ENCODE data around the gene MTRF1L. TPM values are rescaled to one million over a fixed set of nuclear protein-coding genes. Genes with fewer than 3 reads are reported as not detected.

The MTRF1L gene
- total RNA-seq, 1 experiment from 2014 or later = 16.6 TPM

DNA sequence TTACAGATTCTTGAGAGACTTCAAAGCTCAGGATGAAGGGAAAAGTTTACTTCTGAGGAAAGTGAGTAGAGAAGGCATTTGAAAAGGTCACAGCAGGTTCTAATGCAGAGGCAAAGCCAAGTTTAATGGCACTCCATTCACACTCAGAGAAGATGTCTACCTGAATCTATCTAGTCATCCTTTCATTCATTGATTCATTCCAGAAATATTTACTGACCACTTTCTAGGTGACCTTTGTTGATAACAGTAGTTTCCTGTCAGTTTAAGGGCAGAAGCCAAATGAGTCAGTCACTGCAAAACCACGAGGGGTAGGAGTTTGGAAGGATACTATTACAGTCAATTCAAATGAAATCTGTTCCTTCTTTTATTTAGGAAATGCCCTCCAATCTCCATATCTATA is 50.5 kb downstream of the MTRF1L start:
- DNase-seq (ENCODE audit: low spot score) = no peak
- ChIA-PET POLR2A (no interaction called here), CTCF (interaction anchor here (1.2 kb wide), 1 partner anchor 55 kb away, joined by 3 read pairs; no protein-coding TSS in a partner anchor)

DNA sequence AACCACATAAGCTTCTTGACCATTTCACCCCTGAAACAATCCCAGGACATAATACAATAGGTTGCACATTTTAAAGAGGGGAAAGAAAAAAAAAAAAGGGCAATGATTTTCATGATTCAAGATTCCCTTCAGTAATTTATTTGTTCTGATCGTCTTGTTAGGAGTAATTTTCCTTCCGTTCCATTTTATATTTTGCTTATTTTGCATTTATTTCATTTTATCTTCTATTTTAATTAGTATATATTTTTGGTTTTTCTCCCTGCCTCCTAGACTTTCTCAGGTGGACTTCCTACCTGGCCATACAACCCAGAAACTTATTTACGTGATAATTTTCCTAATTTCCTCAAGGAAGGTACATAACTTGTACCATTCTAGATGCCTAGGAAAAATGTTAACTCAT is 52.3 kb downstream of the MTRF1L start:
- ChIA-PET POLR2A (no interaction called here), CTCF (interaction anchor here (0.9 to 1.3 kb wide), 2 partner anchors 72 to 85 kb away, joined by 4 read pairs; no protein-coding TSS in a partner anchor)
- Mint-ChIP-seq H3K4me3 (no peak overlapping the region), H3K36me3 (no peaks in the 10 kb centered on the region), H3K27ac (no peak overlapping the region), H3K4me1 (peaks cover 35% of the 10 kb centered on the region), H3K9me3 (no peaks in the 10 kb centered on the region), H3K27me3 (ENCODE audit: low read depth) (no peaks in the 10 kb centered on the region)
- no peak for DNase-seq (ENCODE audit: low spot score)
- ATAC-seq = no peak
- TF ChIP-seq, protein P1, sequence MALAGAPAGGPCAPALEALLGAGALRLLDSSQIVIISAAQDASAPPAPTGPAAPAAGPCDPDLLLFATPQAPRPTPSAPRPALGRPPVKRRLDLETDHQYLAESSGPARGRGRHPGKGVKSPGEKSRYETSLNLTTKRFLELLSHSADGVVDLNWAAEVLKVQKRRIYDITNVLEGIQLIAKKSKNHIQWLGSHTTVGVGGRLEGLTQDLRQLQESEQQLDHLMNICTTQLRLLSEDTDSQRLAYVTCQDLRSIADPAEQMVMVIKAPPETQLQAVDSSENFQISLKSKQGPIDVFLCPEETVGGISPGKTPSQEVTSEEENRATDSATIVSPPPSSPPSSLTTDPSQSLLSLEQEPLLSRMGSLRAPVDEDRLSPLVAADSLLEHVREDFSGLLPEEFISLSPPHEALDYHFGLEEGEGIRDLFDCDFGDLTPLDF (CRISPR knock-in tag; IDR thresholded peaks at IDR 0.05) = no peak
- TF ChIP-seq ZNF138 (CRISPR knock-in tag; conservative IDR thresholded peaks at IDR 0.05) (no peak), NFE2L1 (CRISPR knock-in tag; IDR thresholded peaks at IDR 0.05) (no peak), E2F4 (CRISPR knock-in tag; IDR thresholded peaks at IDR 0.05; ENCODE audit: borderline replicate concordance, low read depth) (no peak), ELF4 (CRISPR knock-in tag; IDR thresholded peaks at IDR 0.05; ENCODE audit: low read depth) (no peak), ESRRA (CRISPR knock-in tag; IDR thresholded peaks at IDR 0.05; ENCODE audit: borderline replicate concordance) (no peak), ZNF416 (CRISPR knock-in tag; IDR thresholded peaks at IDR 0.05) (no peak), SMAD4 (CRISPR knock-in tag; IDR thresholded peaks at IDR 0.05) (no peak), RORB (CRISPR knock-in tag; IDR thresholded peaks at IDR 0.05) (no peak), GABPB1 (CRISPR knock-in tag; IDR thresholded peaks at IDR 0.05) (no peak), NFYB (CRISPR knock-in tag; conservative IDR thresholded peaks at IDR 0.05; ENCODE audit: low read depth) (no peak), ZNF317 (CRISPR knock-in tag; IDR thresholded peaks at IDR 0.05; ENCODE audit: borderline replicate concordance, low read depth) (no peak)
- TF ChIP-seq, protein P2, sequence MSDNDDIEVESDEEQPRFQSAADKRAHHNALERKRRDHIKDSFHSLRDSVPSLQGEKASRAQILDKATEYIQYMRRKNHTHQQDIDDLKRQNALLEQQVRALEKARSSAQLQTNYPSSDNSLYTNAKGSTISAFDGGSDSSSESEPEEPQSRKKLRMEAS (CRISPR knock-in tag; IDR thresholded peaks at IDR 0.05) = no peak
- TF ChIP-seq, protein P3, sequence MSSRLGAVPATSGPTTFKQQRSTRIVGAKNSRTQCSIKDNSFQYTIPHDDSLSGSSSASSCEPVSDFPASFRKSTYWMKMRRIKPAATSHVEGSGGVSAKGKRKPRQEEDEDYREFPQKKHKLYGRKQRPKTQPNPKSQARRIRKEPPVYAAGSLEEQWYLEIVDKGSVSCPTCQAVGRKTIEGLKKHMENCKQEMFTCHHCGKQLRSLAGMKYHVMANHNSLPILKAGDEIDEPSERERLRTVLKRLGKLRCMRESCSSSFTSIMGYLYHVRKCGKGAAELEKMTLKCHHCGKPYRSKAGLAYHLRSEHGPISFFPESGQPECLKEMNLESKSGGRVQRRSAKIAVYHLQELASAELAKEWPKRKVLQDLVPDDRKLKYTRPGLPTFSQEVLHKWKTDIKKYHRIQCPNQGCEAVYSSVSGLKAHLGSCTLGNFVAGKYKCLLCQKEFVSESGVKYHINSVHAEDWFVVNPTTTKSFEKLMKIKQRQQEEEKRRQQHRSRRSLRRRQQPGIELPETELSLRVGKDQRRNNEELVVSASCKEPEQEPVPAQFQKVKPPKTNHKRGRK (CRISPR knock-in tag; IDR thresholded peaks at IDR 0.05; ENCODE audit: borderline replicate concordance) = no peak

More for the DNA sequence above, 50.5 kb downstream of the MTRF1L start:
- H3K9me3 Mint-ChIP-seq = no peaks in the 10 kb centered on the region
- peaks cover 28% of the 10 kb centered on the region for H3K4me1 Mint-ChIP-seq
- no peak overlapping the region; the same call in 1 of the 2 replicates for H3K27ac Mint-ChIP-seq
- no peaks in the 10 kb centered on the region for H3K36me3 Mint-ChIP-seq
- H3K27me3 Mint-ChIP-seq (ENCODE audit: low read depth) = peaks cover 3% of the 10 kb centered on the region; the same call in 1 of the 2 replicates
- no peak; the same call in 1 of the 2 replicates for ATAC-seq
- H3K4me3 Mint-ChIP-seq = no peak overlapping the region; the same call in 1 of the 2 replicates
- TF ChIP-seq ZNF317 (CRISPR knock-in tag; IDR thresholded peaks at IDR 0.05; ENCODE audit: borderline replicate concordance, low read depth) = no peak
- TF ChIP-seq GRHL2 (CRISPR knock-in tag; IDR thresholded peaks at IDR 0.05; ENCODE audit: insufficient replicate concordance, severe bottlenecking) = no peak
- no peak for TF ChIP-seq GTF2I (CRISPR knock-in tag; conservative IDR thresholded peaks at IDR 0.05)
- TF ChIP-seq, protein P4, sequence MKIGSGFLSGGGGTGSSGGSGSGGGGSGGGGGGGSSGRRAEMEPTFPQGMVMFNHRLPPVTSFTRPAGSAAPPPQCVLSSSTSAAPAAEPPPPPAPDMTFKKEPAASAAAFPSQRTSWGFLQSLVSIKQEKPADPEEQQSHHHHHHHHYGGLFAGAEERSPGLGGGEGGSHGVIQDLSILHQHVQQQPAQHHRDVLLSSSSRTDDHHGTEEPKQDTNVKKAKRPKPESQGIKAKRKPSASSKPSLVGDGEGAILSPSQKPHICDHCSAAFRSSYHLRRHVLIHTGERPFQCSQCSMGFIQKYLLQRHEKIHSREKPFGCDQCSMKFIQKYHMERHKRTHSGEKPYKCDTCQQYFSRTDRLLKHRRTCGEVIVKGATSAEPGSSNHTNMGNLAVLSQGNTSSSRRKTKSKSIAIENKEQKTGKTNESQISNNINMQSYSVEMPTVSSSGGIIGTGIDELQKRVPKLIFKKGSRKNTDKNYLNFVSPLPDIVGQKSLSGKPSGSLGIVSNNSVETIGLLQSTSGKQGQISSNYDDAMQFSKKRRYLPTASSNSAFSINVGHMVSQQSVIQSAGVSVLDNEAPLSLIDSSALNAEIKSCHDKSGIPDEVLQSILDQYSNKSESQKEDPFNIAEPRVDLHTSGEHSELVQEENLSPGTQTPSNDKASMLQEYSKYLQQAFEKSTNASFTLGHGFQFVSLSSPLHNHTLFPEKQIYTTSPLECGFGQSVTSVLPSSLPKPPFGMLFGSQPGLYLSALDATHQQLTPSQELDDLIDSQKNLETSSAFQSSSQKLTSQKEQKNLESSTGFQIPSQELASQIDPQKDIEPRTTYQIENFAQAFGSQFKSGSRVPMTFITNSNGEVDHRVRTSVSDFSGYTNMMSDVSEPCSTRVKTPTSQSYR (CRISPR knock-in tag; IDR thresholded peaks at IDR 0.05) = no peak
- TF ChIP-seq JAZF1 (CRISPR knock-in tag; IDR thresholded peaks at IDR 0.05) = no peak
- no peak for TF ChIP-seq PREB (CRISPR knock-in tag; IDR thresholded peaks at IDR 0.05; ENCODE audit: borderline replicate concordance)
- TF ChIP-seq, protein P5, sequence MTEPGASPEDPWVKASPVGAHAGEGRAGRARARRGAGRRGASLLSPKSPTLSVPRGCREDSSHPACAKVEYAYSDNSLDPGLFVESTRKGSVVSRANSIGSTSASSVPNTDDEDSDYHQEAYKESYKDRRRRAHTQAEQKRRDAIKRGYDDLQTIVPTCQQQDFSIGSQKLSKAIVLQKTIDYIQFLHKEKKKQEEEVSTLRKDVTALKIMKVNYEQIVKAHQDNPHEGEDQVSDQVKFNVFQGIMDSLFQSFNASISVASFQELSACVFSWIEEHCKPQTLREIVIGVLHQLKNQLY (CRISPR knock-in tag; IDR thresholded peaks at IDR 0.05) = no peak
- no peak for TF ChIP-seq ZMAT4 (CRISPR knock-in tag; IDR thresholded peaks at IDR 0.05)
- TF ChIP-seq, protein P6, sequence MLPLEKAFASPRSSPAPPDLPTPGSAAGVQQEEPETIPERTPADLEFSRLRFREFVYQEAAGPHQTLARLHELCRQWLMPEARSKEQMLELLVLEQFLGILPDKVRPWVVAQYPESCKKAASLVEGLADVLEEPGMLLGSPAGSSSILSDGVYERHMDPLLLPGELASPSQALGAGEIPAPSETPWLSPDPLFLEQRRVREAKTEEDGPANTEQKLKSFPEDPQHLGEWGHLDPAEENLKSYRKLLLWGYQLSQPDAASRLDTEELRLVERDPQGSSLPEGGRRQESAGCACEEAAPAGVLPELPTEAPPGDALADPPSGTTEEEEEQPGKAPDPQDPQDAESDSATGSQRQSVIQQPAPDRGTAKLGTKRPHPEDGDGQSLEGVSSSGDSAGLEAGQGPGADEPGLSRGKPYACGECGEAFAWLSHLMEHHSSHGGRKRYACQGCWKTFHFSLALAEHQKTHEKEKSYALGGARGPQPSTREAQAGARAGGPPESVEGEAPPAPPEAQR (CRISPR knock-in tag; IDR thresholded peaks at IDR 0.05) = no peak
